Transverse colon (tissue), 3 donors: ENCODE measurements around the gene ULK4.

Source experiments
- CTCF ChIP-seq, 5 experiments: fragments of 200-600 bp in 3 of 5; fragments of 450-650 bp in 2 of 5; sonication (generic) in 3 of 5; IDR thresholded peaks; 1 replicate in 2 of 5; 2 replicates in 3 of 5; pipeline ENCODE4 v1.5.1; 2016 to 2017; ENCODE audit warnings: antibody characterized with exemption in 5 of 5, inconsistent platforms in 3 of 5, mild to moderate bottlenecking in 2 of 5, moderate library complexity in 1 of 5
- EP300 ChIP-seq: sonication (generic); formaldehyde crosslinking; IDR thresholded peaks from one replicate; pipeline ENCODE4 v1.6.1; 2017; ENCODE audit warnings: antibody characterized with exemption, low read depth
- POLR2A ChIP-seq: fragments of 450-650 bp; IDR thresholded peaks from one replicate; pipeline ENCODE4 v1.6.1; 2016; ENCODE audit warnings: antibody characterized with exemption, mild to moderate bottlenecking, moderate library complexity

GRCh38 chr3:41258239-41258800, 703.6 kb downstream of the ULK4 start:
- no peak for TF ChIP-seq CTCF (IDR thresholded peaks at IDR 0.05)
- no peak for TF ChIP-seq EP300
- no peak for TF ChIP-seq POLR2A
